ENCODE data around the gene KRTAP10-1.
"Not testable (repeated sequence)": the region's sequence is repeated elsewhere in the genome, so short reads cannot be mapped to it uniquely, and the experiment has no call there.

- TF ChIP-seq CTCF (IDR thresholded peaks at IDR 0.05); MAX (IDR thresholded peaks at IDR 0.05); E2F6 (IDR thresholded peaks at IDR 0.05; ENCODE audit: borderline replicate concordance, low read depth); EP300 (IDR thresholded peaks at IDR 0.05); REST (IDR thresholded peaks at IDR 0.05); NR3C1 (IDR thresholded peaks at IDR 0.05); SMC3 (IDR thresholded peaks at IDR 0.05); POLR2A (IDR thresholded peaks at IDR 0.05; ENCODE audit: low read length); KDM1A (IDR thresholded peaks at IDR 0.05; ENCODE audit: low read depth); BHLHE40 (IDR thresholded peaks at IDR 0.05; ENCODE audit: low read depth, low read length); CEBPB (IDR thresholded peaks at IDR 0.05); JUNB (IDR thresholded peaks at IDR 0.05): not testable (repeated sequence)
Observed at GRCh38 chr21:44550285-44550684, 10.3 kb upstream of the KRTAP10-1 start.

Data from A549 (cell line).